ENCODE results near the gene FNDC8. TPM values are rescaled to one million over a fixed set of nuclear protein-coding genes. Genes with fewer than 3 reads are reported as not detected.

Gene FNDC8
- total and polyA plus RNA-seq, 2 of the 8 experiments (the other 6 are each of a cell fraction or from before 2014, with no cell fraction given) = not detected

DNA sequence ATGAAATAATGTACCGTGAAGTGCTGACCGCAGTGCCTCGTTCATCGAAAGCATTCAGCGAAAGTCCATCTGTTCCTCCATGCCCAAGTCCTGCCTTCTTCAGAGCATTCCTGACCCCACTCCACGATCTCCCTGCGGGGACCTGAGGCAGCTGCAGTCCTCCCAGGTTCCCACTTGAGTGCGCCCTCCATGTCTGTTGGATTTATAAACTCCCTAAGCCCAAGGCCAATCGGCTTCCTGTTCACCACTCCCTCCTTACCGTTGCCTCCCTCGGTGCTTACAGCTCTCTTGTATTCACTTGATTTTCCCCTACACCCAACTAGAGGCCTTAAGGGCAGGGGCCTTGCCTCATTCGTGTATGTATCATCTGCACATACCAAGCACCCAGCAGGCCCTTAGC, 4.6 kb upstream of the FNDC8 start:
- H3K4me2 ChIP-seq (ENCODE audit: insufficient read depth in 1 of 2, low read depth in 2 of 2, low read length in 2 of 2) = no peak overlapping the region
- H3K27ac ChIP-seq (ENCODE audit: low read depth, low read length) = no peak overlapping the region; the same call in 1 of the 2 replicates
- FAIRE-seq = no peak
- peaks cover 0 to 8% (median 3%) of the 10 kb centered on the region in 4 experiments; a peak in 3 of 7 replicates for H3K27me3 ChIP-seq (replicated peaks in 1 of 4; ENCODE audit: control insufficient read depth in 3 of 4, extremely low read depth in 1 of 4, insufficient read depth in 3 of 4, low read length in 3 of 4)
- H3K9me3 ChIP-seq (ENCODE audit: insufficient read depth in 2 of 2, low read depth in 1 of 2, low read length in 1 of 2) = no peaks in the 10 kb centered on the region
- ChIA-PET CTCF (ENCODE audit: partially characterized antibody) (interaction anchor here (0.6 to 4.0 kb wide), 4 partner anchors 11 to 119 kb away, joined by 3 to 43 read pairs (median 4); no protein-coding TSS in a partner anchor), POLR2A (ENCODE audit: partially characterized antibody) (interaction anchor here (0.7 to 5.6 kb wide), 5 partner anchors 12 to 122 kb away, joined by 3 to 46 read pairs (median 3); no protein-coding TSS in a partner anchor)
- peaks cover 5% of the 10 kb centered on the region; the same call in 1 of the 2 replicates for H3K79me1 ChIP-seq (ENCODE audit: low read depth, low read length)
- no peak overlapping the region for H2AK5ac ChIP-seq (ENCODE audit: low read depth, low read length)
- no peak overlapping the region for H2BK12ac ChIP-seq (ENCODE audit: low read depth, low read length)
- peaks cover 0 to 4% (median 3%) of the 10 kb centered on the region in 4 experiments; a peak in 4 of 7 replicates for H3K4me1 ChIP-seq (replicated peaks in 1 of 4; ENCODE audit: control insufficient read depth in 3 of 4, insufficient read depth in 4 of 4, low read length in 3 of 4)
- H3K4me3 ChIP-seq (ENCODE audit: extremely low read depth in 1 of 4, insufficient read depth in 2 of 4, low read depth in 3 of 4, low read length in 4 of 4) = no peak overlapping the region
- 87% methylated on average over 12 of the region's 12 CpGs; no CpG with 5 or more reads in 1 of the 2 experiments for WGBS, 2 experiments (ENCODE audit: extremely low coverage in 1 of 2, insufficient coverage in 1 of 2, insufficient read length in 1 of 2, insufficient replicate concordance in 2 of 2, low coverage in 1 of 2, low lambda C conversion rate in 2 of 2, missing lambda C conversion rate in 1 of 2)
- peak overlapping the region; percentile 19; the same call in 1 of the 2 replicates for H2BK15ac ChIP-seq (ENCODE audit: low read length)
- no peak overlapping the region for H3K18ac ChIP-seq (ENCODE audit: extremely low read depth, low read length)
- no peak for DNase-seq (ENCODE audit: low read depth in 1 of 2, low spot score in 2 of 2)
- H3K36me3 ChIP-seq (ENCODE audit: control insufficient read depth in 2 of 4, insufficient read depth in 4 of 4, low read length in 3 of 4) = no peaks in the 10 kb centered on the region
- no peak overlapping the region for H3K14ac ChIP-seq (ENCODE audit: insufficient read length)
- no peak overlapping the region for H2AFZ ChIP-seq (ENCODE audit: low read length)
- no peak overlapping the region for H3K56ac ChIP-seq (replicated peaks; ENCODE audit: insufficient read length, low read depth, low read length)
- H2BK5ac ChIP-seq (ENCODE audit: low read depth, low read length) = peak overlapping the region; percentile 35; the same call in 1 of the 2 replicates
- no peak overlapping the region for H4K91ac ChIP-seq (replicated peaks; ENCODE audit: insufficient read length, low read length)
- no peak overlapping the region for H3K9ac ChIP-seq (replicated peaks in 1 of 4; ENCODE audit: extremely low read depth in 1 of 4, low read depth in 3 of 4, low read length in 3 of 4)
- TF ChIP-seq RBBP5 (IDR thresholded peaks at IDR 0.05; ENCODE audit: borderline replicate concordance, low read depth, low read length) (no peak), SP1 (IDR thresholded peaks at IDR 0.05; ENCODE audit: low read depth, low read length) (no peak), SIRT6 (IDR thresholded peaks at IDR 0.05; ENCODE audit: low read length) (no peak), JUN (IDR thresholded peaks at IDR 0.05; ENCODE audit: low read depth, low read length) (no peak), CHD2 (IDR thresholded peaks at IDR 0.05; ENCODE audit: low read length) (no peak), CTCF (IDR thresholded peaks at IDR 0.05; ENCODE audit: control extremely low read depth in 1 of 3, insufficient read depth in 1 of 3, low read depth in 1 of 3, low read length in 3 of 3) (peak in 1 of 3 experiments; percentile 33; a peak in 2 of 4 replicates), RAD21 (IDR thresholded peaks at IDR 0.05 in 1 of 2, conservative IDR thresholded peaks at IDR 0.05 in 1 of 2; ENCODE audit: low read depth in 2 of 2, low read length in 2 of 2) (peak in 1 of 2 experiments; percentile 18; a peak in 2 of 4 replicates), RNF2 (IDR thresholded peaks at IDR 0.05; ENCODE audit: borderline replicate concordance, low read depth, low read length, missing control alignments, poor library complexity, severe bottlenecking) (no peak)
- no peak overlapping the region for H3K4ac ChIP-seq (replicated peaks; ENCODE audit: insufficient read length, low read depth, low read length)
- H2BK120ac ChIP-seq (replicated peaks; ENCODE audit: low read depth, low read length) = no peak overlapping the region
- H3K23me2 ChIP-seq (ENCODE audit: low read depth, low read length) = peaks cover 9% of the 10 kb centered on the region; the same call in 1 of the 2 replicates
- H4K5ac ChIP-seq (ENCODE audit: insufficient read length, low read depth, low read length) = no peak overlapping the region
- peaks cover 0 to 2% of the 10 kb centered on the region in 2 experiments; a peak in 1 of 4 replicates for H3K79me2 ChIP-seq (ENCODE audit: control insufficient read depth in 1 of 2, insufficient read depth in 2 of 2, low read length in 2 of 2)
- H4K8ac ChIP-seq (ENCODE audit: extremely low read depth, insufficient read depth, low read length) = no peak overlapping the region
- no peaks in the 10 kb centered on the region for H4K20me1 ChIP-seq (replicated peaks in 1 of 2; ENCODE audit: control insufficient read depth in 1 of 2, insufficient read depth in 2 of 2, low read length in 2 of 2)
- H2BK20ac ChIP-seq (ENCODE audit: low read length) = no peak overlapping the region
- no peak overlapping the region for H3K23ac ChIP-seq (ENCODE audit: insufficient read length)
